ENCODE measurements around the gene RCAN2.

RCAN2 gene

DNA sequence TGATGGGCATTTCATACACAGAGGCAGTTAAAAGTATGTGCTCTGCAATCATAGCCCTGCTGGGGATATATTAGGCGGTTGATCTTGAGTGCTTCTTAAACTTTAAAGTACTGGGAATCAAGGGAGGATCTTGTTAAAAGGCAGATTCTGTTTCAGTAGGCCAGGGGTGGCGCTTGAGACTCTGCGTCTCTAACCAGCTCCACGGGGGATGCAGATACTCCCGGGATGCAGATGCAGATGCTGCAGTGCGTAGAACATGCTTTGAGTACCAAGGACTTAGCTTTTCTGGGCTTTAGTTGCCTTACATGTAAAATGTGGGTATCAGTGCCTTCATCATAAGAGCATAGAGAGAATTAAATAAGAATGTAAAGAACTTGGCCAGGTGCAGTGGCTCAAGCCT, 276.0 kb downstream of the RCAN2 start:
- DNase-seq (ENCODE audit: low spot score), result no peak

DNA sequence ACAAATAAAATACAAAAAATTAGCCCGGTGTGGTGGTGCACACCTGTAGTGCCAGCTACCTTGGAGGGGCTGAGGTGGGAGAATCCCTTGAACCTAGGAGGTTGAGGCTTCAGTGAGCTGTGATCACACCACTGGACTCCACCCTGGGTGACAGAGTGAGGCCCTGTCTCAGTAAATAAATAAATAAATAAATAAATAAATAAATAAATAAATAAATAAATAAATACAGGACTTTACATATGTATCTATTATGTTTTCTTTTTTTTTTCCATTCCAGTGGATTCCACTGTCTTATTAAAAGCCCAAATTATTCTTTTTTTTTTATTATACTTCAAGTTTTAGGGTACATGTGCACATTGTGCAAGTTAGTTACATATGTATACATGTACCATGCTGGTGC, 279.3 kb downstream of the RCAN2 start:
- no peak for DNase-seq (ENCODE audit: low spot score)

DNA sequence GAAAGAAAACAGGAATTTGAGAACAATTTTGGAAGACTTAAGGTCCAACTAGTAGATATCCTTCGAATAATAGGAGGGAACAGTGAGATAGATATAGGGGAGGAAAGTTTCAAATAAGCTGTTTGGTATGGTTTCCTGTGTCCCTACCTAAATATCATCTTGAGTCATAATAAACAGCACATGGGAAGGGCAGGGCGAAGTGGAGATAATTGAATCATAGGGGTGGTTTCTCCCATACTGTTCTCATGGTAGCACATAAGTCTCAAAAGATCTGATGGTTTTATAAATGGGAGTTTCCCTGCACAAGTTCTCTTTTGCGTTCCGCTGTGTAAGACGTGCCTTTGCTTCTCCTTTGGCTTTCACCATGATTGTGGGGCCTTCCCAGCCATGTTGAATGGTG, 281.0 kb downstream of the RCAN2 start:
- DNase-seq (ENCODE audit: low spot score), result no peak

DNA sequence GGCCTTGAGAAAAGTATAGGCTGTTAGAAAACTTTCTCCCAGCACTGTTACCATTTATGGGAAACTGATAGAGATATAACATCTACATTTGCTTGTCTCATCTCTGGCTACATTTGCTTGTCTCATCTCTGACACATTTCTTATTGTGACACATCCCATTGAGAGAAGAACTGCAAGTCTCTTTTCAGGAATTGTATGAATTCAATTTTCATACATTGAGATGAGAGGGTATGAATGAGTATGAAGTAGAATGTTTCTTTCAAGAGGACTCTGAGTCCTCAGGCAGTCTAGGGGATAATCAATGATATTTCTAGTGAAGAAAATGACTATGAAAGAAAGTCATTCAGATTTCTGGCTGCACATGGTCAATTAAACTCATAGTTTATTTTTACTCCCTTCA, 282.9 kb downstream of the RCAN2 start:
- DNase-seq (ENCODE audit: low spot score), result no peak

DNA sequence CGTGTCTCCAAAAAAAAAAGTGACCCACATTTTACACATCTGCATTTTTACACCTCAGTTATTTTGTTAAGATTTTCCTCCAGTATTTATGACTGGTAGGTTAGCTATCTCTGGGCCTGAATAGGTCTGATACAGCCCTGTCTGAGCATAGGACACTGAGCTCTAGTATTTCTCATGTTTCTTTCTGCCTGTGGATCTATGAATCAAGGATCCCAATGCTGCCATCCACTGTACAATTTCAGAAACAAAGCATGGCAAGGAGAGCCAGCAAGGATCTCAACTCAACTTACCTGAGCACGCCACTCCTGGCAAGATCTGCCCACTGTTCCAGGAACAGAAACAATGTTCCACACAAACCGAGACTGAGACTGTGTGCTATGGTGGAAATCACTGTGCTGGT, 284.1 kb downstream of the RCAN2 start:
- DNase-seq (ENCODE audit: low spot score), result no peak

DNA sequence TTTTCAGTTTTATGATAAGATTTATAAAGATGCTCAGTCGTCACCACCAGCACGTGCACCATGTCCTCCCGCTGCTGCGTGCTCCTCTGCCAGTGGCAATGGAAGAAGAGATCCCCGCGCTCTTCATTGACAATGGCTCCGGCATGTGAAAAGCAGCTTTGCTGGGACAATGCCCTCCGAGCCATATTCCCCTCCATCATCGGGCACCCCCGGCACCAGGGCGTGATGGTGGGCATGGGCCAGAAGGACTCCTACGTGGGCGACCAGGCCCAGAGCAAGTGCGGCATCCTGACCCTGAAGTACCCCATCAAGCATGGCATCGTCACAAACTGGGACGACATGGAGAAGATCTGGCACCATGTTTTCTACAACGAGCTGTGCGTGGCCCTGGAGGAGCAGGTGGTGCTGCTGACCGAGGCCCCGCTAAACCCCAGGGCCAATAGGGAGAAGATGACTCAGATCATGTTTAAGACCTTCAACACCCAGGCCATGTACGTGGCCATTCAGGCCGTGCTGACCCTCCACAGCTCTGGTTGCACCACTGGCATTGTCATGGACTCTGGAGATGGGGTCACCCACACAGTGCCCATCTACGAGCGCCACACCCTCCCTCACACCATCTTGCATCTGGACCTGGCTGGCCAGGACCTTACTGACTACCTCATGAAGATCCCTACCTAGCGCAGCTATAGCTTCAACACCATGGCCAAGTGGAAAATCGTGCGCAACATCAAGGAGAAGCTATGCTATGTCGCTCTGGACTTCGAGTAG, 286.2 kb downstream of the RCAN2 start:
- DNase-seq (ENCODE audit: low spot score), result no peak

DNA sequence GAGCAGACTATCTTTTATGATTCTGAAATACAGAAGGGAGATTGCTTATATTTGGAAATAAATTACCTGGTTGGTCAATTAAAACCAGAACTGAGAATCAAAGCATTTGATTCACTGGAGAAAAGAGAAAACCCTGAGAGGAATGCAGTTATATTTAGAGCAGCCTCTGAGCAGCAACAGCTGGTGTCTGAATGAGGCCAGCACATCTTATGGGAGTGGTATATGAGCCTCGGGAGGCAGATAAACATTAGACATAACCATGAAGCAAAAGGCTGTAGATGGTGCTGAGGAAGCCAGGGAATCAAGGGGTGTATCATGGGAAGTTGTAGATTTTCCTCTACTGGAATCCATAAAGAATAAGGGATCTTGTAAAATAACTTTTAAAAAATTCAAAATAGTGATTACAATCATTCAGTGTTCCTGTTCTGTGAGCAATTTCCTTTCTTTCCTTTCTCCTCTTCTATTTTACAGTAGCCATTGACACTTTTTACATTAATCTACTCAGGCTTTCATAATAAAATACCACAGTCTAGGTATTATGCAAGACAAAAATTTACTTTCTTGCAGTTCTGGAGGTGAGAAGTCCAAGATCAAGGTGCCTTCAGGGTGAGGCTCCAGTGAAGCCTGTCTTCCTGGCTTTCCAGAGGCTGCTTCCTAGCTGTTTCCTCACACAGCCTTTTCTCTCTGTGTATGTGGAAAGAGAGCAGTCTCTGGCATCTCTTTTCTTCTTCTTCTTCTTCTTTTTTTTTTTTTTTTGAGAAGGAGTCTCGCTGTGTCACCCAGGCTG, 287.7 kb downstream of the RCAN2 start:
- DNase-seq (ENCODE audit: low spot score), result no peak

DNA sequence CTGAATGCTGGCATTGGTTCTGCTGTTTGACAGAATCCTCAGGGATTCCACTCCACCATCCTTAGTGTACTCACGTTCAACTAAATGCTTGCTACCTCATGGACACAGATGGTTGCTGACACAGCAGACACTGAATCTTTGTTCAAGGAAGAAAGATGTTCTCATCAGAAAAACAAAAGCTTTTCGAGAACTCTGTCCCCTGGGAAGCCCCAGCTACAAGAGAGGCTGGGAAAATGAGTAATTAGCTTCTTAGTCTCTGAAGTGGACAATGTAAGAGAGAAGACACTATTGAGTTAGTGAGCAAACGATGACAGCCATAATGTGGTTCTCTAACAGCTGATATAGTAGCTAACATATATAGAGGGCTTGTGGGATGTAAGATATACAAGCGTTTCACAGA, 289.5 kb downstream of the RCAN2 start:
- no peak for DNase-seq (ENCODE audit: low spot score)

DNA sequence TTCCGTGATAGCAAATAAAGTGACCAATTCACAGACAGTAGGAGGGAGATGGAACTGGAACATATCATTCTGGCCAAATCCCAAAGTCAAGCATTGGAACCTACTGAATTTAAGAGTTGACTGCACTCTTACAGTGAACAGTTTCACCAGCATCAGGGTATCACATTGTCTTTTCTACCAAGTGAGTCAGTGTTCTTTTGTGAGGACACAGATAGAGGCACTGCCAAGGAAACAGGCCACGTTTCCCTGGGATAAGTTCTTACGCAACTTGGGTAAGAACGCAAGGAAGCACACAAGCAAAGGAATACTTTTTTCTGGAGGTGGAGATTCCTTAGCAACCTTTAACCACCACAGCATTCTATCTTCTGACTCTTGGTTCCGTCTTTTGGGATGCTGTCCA, 291.9 kb downstream of the RCAN2 start:
- DNase-seq (ENCODE audit: low spot score), result no peak

DNA sequence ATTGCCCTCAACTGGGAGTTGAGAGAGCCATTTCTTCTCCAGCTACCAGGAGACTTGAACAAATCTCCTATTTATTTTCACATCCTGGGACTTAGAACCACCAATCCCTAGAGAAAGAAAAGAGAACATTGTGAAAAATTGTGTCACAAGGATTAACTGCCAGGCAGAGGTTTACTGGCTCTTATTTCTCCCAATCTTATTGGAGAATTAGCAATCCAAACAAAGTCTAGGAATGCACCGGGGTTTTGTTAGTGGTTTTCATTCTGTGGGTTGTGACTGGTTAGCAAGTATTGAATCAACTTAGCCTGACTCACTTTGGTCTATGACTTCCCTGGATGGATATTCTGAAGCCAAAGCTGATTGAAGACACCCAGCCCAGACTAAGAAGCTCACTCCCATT, 299.3 kb downstream of the RCAN2 start:
- DNase-seq (ENCODE audit: low spot score), result no peak

DNA sequence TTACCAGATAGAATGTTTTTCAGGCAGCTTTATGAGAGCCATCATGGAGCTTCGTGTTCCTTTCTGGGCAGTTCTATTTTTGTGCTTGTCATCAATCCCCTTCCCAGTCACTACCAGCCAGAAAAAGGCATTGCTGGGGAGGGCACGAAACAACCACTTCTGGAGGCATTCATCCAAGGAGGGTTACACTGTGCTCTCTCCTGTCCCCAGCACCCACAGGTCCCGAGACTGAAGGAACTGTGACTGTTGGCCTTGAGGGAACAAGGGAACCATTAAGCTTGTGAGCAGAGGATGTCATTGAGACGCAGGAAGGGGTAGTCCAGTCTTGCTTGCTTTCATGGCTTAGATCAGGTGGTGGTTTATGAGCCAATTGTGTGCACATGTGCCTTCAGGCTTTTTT, 300.4 kb downstream of the RCAN2 start:
- DNase-seq (ENCODE audit: low spot score), result no peak

DNA sequence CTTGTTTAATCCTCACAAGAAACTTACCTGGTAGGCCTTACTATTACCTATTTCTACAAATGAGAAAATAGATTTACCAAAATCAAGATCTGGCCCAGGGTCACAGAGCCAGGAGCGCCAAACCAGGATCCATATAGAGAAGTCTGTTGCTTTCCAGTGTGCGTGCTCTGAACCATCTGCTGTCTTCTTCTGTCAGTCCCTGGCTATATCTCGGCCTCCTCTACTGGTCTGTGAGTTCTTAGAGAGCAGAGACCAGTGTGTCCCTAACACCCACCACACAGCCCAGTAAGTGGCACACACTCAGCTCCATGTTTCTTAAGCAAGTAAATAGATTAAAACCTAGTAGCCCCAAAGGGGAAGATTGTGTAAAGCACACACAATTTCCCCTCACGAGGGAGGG, 301.5 kb downstream of the RCAN2 start:
- no peak for DNase-seq (ENCODE audit: low spot score)

DNA sequence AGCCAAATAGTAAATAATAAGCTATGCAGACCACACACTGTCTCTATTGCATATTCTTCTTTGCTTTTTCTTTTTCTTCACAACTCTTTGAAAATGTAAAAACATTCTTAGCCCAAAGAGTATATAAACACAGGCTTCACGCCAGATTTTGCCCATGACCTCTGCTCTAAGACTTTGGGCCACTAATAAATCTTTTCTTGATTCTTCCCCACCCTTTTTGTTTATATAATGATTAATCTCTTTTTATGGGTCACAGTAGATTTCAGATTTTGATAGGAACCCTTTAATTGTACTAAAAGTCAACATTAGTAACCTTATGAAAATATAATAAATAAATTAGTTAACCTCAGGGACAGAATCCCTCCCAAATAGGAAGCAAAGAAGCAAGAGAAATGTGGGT, 304.7 kb downstream of the RCAN2 start:
- no peak for DNase-seq (ENCODE audit: low spot score)

DNA sequence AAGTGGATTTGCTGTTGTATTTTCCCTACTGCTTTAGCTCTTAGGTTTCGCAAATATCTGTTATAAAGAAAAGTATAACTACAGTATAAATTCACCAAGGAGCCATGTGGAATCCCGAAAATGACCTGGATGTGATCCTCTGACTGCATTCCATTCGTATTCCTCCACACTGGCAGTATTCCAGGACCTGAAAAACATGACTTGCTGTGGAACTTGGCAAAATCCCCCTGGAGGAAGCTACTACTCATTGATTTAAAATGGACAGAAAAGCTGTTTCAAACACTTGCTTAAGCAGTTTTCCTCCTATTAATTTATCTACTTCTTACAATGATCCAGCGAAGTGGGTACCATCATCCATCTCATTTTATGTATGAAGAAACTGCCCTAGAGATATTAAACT, 307.1 kb downstream of the RCAN2 start:
- no peak for DNase-seq (ENCODE audit: low spot score)

DNA sequence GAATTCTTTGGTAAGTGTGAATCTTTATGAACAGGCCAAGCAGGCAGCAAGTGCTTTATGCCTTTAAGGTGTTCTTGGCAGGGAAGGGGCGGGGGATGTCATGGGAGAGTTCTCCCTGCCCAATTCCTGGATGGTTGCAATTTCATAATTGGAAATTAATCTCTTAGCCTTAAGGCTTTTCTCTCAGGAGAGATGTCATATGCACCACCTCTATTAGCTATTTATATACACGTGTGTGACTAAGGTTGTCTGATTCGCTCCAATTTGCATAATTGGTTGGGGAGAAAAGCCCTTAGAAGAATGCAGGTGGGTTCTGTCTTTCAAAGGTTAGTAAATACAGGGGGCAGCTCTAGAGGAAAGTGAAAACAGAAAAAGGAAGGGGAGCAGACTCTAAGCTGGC, 315.3 kb downstream of the RCAN2 start:
- DNase-seq (ENCODE audit: low spot score), result no peak

DNA sequence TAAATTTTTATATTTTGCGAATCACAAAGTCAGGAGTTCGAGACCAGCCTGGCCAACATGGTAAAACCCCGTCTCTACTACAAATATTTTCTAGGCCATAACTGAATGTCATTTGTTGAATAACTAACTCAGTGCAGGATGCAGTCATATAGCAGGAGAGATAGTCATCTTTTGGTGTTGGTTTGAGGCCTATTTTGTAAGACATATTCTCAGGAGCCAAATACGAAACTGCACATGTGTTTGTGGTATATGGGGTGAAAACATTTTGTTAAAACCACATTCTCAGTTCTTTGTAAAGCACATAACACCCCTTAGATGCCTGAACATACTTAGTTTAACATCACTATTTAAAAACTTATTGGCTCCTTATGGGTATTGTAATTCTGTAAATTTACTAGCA, 315.8 kb downstream of the RCAN2 start:
- DNase-seq (ENCODE audit: low spot score), result no peak

DNA sequence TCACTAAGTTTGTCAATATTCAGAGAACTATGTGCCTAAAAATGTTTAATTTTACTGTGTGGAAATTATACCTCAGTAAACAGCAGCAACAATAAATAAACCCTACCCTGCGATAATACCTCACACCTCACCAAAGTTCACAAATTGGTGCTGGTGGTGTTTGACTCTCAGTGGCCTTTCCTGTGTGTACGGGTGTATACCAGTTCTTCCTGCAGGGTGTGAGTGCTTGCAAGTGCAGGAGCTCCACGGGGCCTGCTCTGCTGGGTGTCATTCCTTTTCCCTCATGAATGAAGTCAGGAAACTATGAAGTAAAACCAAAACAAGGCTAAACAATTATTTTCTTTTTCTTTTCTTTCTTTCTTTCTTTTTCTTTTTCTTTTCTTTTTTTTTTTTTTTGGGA, 316.3 kb downstream of the RCAN2 start:
- no peak for DNase-seq (ENCODE audit: low spot score)

DNA sequence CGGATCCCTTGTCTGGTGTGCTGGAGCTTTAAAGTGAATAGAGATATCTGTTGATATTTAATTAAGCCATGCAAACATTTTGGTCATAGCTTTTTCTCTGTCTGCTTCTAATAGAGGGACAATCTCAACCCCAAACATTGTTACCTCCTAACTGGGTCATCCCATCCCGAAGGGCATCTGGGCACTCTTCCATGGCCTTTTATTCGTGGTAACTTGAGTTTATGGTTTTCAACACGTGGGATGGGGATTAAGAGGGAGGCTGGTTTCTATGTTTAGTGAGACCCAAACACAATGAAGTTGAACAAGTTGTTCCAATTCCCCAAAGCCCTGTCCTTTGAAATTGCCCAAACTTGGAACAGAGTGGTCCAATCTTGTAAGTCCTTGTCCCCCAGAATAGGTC, 319.1 kb downstream of the RCAN2 start:
- DNase-seq (ENCODE audit: low spot score), result no peak
